HepG2 (cell line): Measurements from ENCODE around the gene ZSCAN21. TPM values are rescaled to one million over a fixed set of nuclear protein-coding genes. Genes with fewer than 3 reads are reported as not detected.

Source experiments
- ESRRA ChIP-seq: sonication (generic); formaldehyde crosslinking; IDR thresholded peaks from 2 replicates; pipeline ENCODE4 v1.5.1; 2020; ENCODE audit warnings: mild to moderate bottlenecking, low read depth, missing genetic modification reagents
- IRF2 ChIP-seq: IDR thresholded peaks from 2 replicates; pipeline ENCODE4 v1.6.1; 2018; ENCODE audit warnings: missing genetic modification reagents, missing compliant biosample characterization
- KLF11 ChIP-seq: IDR thresholded peaks from 2 replicates; pipeline ENCODE4 v1.6.1; 2016; ENCODE audit warnings: missing compliant biosample characterization
- KLF15 ChIP-seq: sonication (generic); formaldehyde crosslinking; IDR thresholded peaks from 2 replicates; pipeline ENCODE4 v1.8.1; 2023; ENCODE audit warnings: borderline replicate concordance, mild to moderate bottlenecking, inconsistent platforms, missing genetic modification reagents, mixed read lengths
- NCOA1 ChIP-seq: sonication (generic); formaldehyde crosslinking; IDR thresholded peaks from 2 replicates; pipeline ENCODE4 v1.9.0; 2021; ENCODE audit warnings: missing genetic modification reagents
- NCOR1 ChIP-seq: fragments of 200-600 bp; sonication (generic); IDR thresholded peaks from 2 replicates; pipeline ENCODE4 v1.7.0; 2017; ENCODE audit warnings: antibody characterized with exemption, low read length, borderline replicate concordance
- PAWR ChIP-seq: sonication (generic); formaldehyde crosslinking; IDR thresholded peaks from 2 replicates; pipeline ENCODE4 v1.4.0; 2020; ENCODE audit warnings: missing genetic modification reagents, mild to moderate bottlenecking, borderline replicate concordance
- SUZ12 ChIP-seq: fragments of 150-350 bp; IDR thresholded peaks from 2 replicates; pipeline ENCODE4 v1.6.1; 2014; ENCODE audit warnings: low read depth, low read length
- ZBTB1 ChIP-seq: sonication (generic); formaldehyde crosslinking; IDR thresholded peaks from 2 replicates; pipeline ENCODE4 v1.4.0; 2020; ENCODE audit warnings: missing genetic modification reagents, borderline replicate concordance
- ZEB1 ChIP-seq: IDR thresholded peaks from 2 replicates; pipeline ENCODE4 v1.6.1; 2012; ENCODE audit warnings: mild to moderate bottlenecking, low read depth, inconsistent platforms; ENCODE audit not compliant: insufficient replicate concordance
- ZFP36 ChIP-seq: fragments of 150-350 bp; IDR thresholded peaks from 2 replicates; pipeline ENCODE4 v1.6.1; 2018; ENCODE audit warnings: borderline replicate concordance, low read length, low read depth; ENCODE audit not compliant: partially characterized antibody
- ZFP37 ChIP-seq: sonication (generic); formaldehyde crosslinking; IDR thresholded peaks from 2 replicates; pipeline ENCODE4 v1.4.0; 2020; ENCODE audit warnings: missing genetic modification reagents, borderline replicate concordance
- ZHX1 ChIP-seq: sonication (generic); formaldehyde crosslinking; IDR thresholded peaks from 2 replicates; pipeline ENCODE4 v1.8.1; 2022; ENCODE audit warnings: low read depth, mild to moderate bottlenecking, missing genetic modification reagents
- ZKSCAN1 ChIP-seq: fragments of 150-350 bp; IDR thresholded peaks from 2 replicates; pipeline ENCODE4 v1.6.1; 2014; ENCODE audit warnings: low read length
- ZNF138 ChIP-seq: sonication (generic); formaldehyde crosslinking; IDR thresholded peaks from 2 replicates; pipeline ENCODE4 v1.5.0; 2020; ENCODE audit warnings: mild to moderate bottlenecking, low read depth, missing genetic modification reagents
- ZNF34 ChIP-seq: sonication (generic); formaldehyde crosslinking; IDR thresholded peaks from 2 replicates; pipeline ENCODE4 v1.4.0; 2020; ENCODE audit warnings: mild to moderate bottlenecking, missing genetic modification reagents, borderline replicate concordance
- ZNF816 ChIP-seq: sonication (generic); formaldehyde crosslinking; IDR thresholded peaks from 2 replicates; pipeline ENCODE4 v1.8.0; 2022; ENCODE audit warnings: missing genetic modification reagents, mild to moderate bottlenecking, borderline replicate concordance
- ZSCAN12 ChIP-seq: sonication (generic); formaldehyde crosslinking; IDR thresholded peaks from 2 replicates; pipeline ENCODE4 v1.9.0; 2021; ENCODE audit warnings: mild to moderate bottlenecking, missing genetic modification reagents
- ZSCAN20 ChIP-seq: sonication (generic); formaldehyde crosslinking; IDR thresholded peaks from 2 replicates; pipeline ENCODE4 v1.4.0; 2020; ENCODE audit warnings: missing genetic modification reagents, mild to moderate bottlenecking, borderline replicate concordance
- polyA plus RNA-seq, 8 experiments: library from polyadenylated mRNA; depleted of rRNA in 3 of 8; stranded (reverse) in 7 of 8; unstranded in 1 of 8; fragments of >200 nt; fragmentation: Illumina TruSeq in 4 of 8; extraction: Trizol in 4 of 8; gene quantifications; 2 replicates each; pipeline versions ENCODE4 v1.2.1 to v1.2.3, GENCODE V29; 2011 to 2016; ENCODE audit warnings: low read depth in 4 of 8, missing spikeins in 1 of 8, mixed read lengths in 1 of 8; ENCODE audit not compliant: insufficient read depth in 1 of 8
- total RNA-seq, 5 experiments: library from RNA; depleted of rRNA; stranded (reverse); fragments of >200 nt; fragmentation: Illumina TruSeq; extraction: Trizol; gene quantifications; 2 replicates each; pipeline ENCODE4 v1.2.3, GENCODE V29; 2016; ENCODE audit warnings: low read depth in 1 of 5
- TF ChIP-seq, protein P1 (sequence below): sonication (generic); formaldehyde crosslinking; IDR thresholded peaks from 2 replicates; pipeline ENCODE4 v1.5.1; 2020; ENCODE audit warnings: mild to moderate bottlenecking, moderate library complexity, missing genetic modification reagents
- TF ChIP-seq, protein P2 (sequence below): sonication (generic); formaldehyde crosslinking; IDR thresholded peaks from 2 replicates; pipeline ENCODE4 v1.4.0; 2020; ENCODE audit warnings: missing genetic modification reagents
- TF ChIP-seq, protein P3 (sequence below): sonication (generic); formaldehyde crosslinking; IDR thresholded peaks from 2 replicates; pipeline ENCODE4 v1.8.0; 2022; ENCODE audit warnings: mild to moderate bottlenecking, missing genetic modification reagents, moderate library complexity

Gene ZSCAN21
- total and polyA plus RNA-seq, 2 of the 13 experiments (the other 11 are each of a cell fraction or from before 2014, with no cell fraction given): 7.0 to 10.0 TPM

- TF ChIP-seq ZFP37 (CRISPR knock-in tag): no peak
- no peak for TF ChIP-seq KLF15 (CRISPR knock-in tag)
- TF ChIP-seq SUZ12: no peak
- TF ChIP-seq ZSCAN12: no peak
- TF ChIP-seq ZNF138 (CRISPR knock-in tag): no peak
- no peak for TF ChIP-seq ZNF816 (CRISPR knock-in tag)
- TF ChIP-seq NCOA1 (CRISPR knock-in tag): no peak
- no peak for TF ChIP-seq ZNF34 (CRISPR knock-in tag)
- TF ChIP-seq ZSCAN20 (CRISPR knock-in tag): no peak
- TF ChIP-seq KLF11 (CRISPR knock-in tag): 0 out of 2 replicates have a peak, but pooled peaks have one; percentile 34
- TF ChIP-seq ZHX1 (CRISPR knock-in tag): no peak
- TF ChIP-seq ZFP36: no peak
- TF ChIP-seq, protein P1, sequence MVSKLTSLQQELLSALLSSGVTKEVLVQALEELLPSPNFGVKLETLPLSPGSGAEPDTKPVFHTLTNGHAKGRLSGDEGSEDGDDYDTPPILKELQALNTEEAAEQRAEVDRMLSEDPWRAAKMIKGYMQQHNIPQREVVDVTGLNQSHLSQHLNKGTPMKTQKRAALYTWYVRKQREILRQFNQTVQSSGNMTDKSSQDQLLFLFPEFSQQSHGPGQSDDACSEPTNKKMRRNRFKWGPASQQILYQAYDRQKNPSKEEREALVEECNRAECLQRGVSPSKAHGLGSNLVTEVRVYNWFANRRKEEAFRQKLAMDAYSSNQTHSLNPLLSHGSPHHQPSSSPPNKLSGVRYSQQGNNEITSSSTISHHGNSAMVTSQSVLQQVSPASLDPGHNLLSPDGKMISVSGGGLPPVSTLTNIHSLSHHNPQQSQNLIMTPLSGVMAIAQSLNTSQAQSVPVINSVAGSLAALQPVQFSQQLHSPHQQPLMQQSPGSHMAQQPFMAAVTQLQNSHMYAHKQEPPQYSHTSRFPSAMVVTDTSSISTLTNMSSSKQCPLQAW (CRISPR knock-in tag): no peak
- peak; percentile 83 for TF ChIP-seq NCOR1
- no peak for TF ChIP-seq ZBTB1
- TF ChIP-seq ZKSCAN1: no peak
- TF ChIP-seq, protein P2, sequence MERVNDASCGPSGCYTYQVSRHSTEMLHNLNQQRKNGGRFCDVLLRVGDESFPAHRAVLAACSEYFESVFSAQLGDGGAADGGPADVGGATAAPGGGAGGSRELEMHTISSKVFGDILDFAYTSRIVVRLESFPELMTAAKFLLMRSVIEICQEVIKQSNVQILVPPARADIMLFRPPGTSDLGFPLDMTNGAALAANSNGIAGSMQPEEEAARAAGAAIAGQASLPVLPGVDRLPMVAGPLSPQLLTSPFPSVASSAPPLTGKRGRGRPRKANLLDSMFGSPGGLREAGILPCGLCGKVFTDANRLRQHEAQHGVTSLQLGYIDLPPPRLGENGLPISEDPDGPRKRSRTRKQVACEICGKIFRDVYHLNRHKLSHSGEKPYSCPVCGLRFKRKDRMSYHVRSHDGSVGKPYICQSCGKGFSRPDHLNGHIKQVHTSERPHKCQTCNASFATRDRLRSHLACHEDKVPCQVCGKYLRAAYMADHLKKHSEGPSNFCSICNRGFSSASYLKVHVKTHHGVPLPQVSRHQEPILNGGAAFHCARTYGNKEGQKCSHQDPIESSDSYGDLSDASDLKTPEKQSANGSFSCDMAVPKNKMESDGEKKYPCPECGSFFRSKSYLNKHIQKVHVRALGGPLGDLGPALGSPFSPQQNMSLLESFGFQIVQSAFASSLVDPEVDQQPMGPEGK (CRISPR knock-in tag): peak; percentile 72
- peak; percentile 28; the same call in 1 of the 2 replicates for TF ChIP-seq IRF2 (CRISPR knock-in tag)
- no peak for TF ChIP-seq PAWR (CRISPR knock-in tag)
- no peak for TF ChIP-seq ESRRA (CRISPR knock-in tag)
- no peak for TF ChIP-seq ZEB1
- TF ChIP-seq, protein P3, sequence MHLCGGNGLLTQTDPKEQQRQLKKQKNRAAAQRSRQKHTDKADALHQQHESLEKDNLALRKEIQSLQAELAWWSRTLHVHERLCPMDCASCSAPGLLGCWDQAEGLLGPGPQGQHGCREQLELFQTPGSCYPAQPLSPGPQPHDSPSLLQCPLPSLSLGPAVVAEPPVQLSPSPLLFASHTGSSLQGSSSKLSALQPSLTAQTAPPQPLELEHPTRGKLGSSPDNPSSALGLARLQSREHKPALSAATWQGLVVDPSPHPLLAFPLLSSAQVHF (CRISPR knock-in tag): no peak
These were observed 29.5 kb downstream of the ZSCAN21 start (continued) for GRCh38 chr7:100079024-100079560.
